ENCODE results near the gene KCNC1.

The KCNC1 gene

GRCh38 chr11:17766073-17766359, 31.4 kb downstream of the KCNC1 start:
- intact Hi-C loops (cut with DNase I): no loop called here

GRCh38 chr11:17766590-17766989, 32.0 kb downstream of the KCNC1 start:
- DNase-seq: no peak

More at GRCh38 chr11:17766073-17766359, 31.4 kb downstream of the KCNC1 start:
- peak in 11 of 42 donors; percentile 13 to 47 (median 31) for DNase-seq

GRCh38 chr11:17767301-17767885, 32.8 kb downstream of the KCNC1 start:
- peak in 2 of 42 donors; percentile 7 to 14 for DNase-seq

More at GRCh38 chr11:17766590-17766989, 32.0 kb downstream of the KCNC1 start:
- intact Hi-C loops (cut with DNase I): no loop called here

GRCh38 chr11:17767914-17768313, 33.3 kb downstream of the KCNC1 start:
- intact Hi-C loops (cut with DNase I): no loop called here
- DNase-seq: peak in 2 of 42 donors; percentile 1 to 4

More at GRCh38 chr11:17767301-17767885, 32.8 kb downstream of the KCNC1 start:
- intact Hi-C loops (cut with DNase I): no loop called here

GRCh38 chr11:17768547-17768946, 34.0 kb downstream of the KCNC1 start:
- intact Hi-C loops (cut with DNase I): no loop called here
- peak in 2 of 42 donors; percentile 9 to 13 for DNase-seq

GRCh38 chr11:17769218-17769617, 34.6 kb downstream of the KCNC1 start:
- intact Hi-C loops (cut with DNase I): no loop called here
- DNase-seq: no peak

GRCh38 chr11:17770048-17770652, 35.6 kb downstream of the KCNC1 start:
- intact Hi-C loops (cut with DNase I): no loop called here
- DNase-seq: no peak

GRCh38 chr11:17770917-17771316, 36.3 kb downstream of the KCNC1 start:
- no peak for DNase-seq
- intact Hi-C loops (cut with DNase I): no loop called here

- DNase-seq: no peak
- intact Hi-C loops (cut with DNase I): no loop called here
Observed at GRCh38 chr11:17771415-17771814, 36.8 kb downstream of the KCNC1 start.

- DNase-seq: no peak
- intact Hi-C loops (cut with DNase I): no loop called here
Observed at GRCh38 chr11:17771841-17772401, 37.3 kb downstream of the KCNC1 start.

- intact Hi-C loops (cut with DNase I): no loop called here
- no peak for DNase-seq
Observed at GRCh38 chr11:17772704-17773600, 38.4 kb downstream of the KCNC1 start.

- intact Hi-C loops (cut with DNase I): no loop called here
- no peak for DNase-seq
Observed at GRCh38 chr11:17773674-17774073, 39.1 kb downstream of the KCNC1 start.

- DNase-seq: no peak
- intact Hi-C loops (cut with DNase I): no loop called here
Observed at GRCh38 chr11:17774232-17775034, 39.9 kb downstream of the KCNC1 start.

GRCh38 chr11:17775035-17775348, 40.4 kb downstream of the KCNC1 start:
- intact Hi-C loops (cut with DNase I): no loop called here
- DNase-seq: no peak

GRCh38 chr11:17775507-17776211, 41.1 kb downstream of the KCNC1 start:
- DNase-seq: peak in 1 of 42 donors; percentile 8
- intact Hi-C loops (cut with DNase I): no loop called here

GRCh38 chr11:17776212-17776875, 41.8 kb downstream of the KCNC1 start:
- intact Hi-C loops (cut with DNase I): no loop called here
- no peak for DNase-seq

- intact Hi-C loops (cut with DNase I): no loop called here
- peak in 1 of 42 donors; percentile 9 for DNase-seq
Observed at GRCh38 chr11:17777086-17777737, 42.6 kb downstream of the KCNC1 start.

- DNase-seq: no peak
- intact Hi-C loops (cut with DNase I): no loop called here
Observed at GRCh38 chr11:17777738-17778091, 43.1 kb downstream of the KCNC1 start.
